ENCODE measurements around the gene VPS37C. TPM values are rescaled to one million over a fixed set of nuclear protein-coding genes. Genes with fewer than 3 reads are reported as not detected.

VPS37C gene
- total and polyA plus RNA-seq, 9 of the 15 experiments (the other 6 are each of a cell fraction or from before 2014, with no cell fraction given), result 0.62 to 29.8 (median 11.5) TPM

DNA sequence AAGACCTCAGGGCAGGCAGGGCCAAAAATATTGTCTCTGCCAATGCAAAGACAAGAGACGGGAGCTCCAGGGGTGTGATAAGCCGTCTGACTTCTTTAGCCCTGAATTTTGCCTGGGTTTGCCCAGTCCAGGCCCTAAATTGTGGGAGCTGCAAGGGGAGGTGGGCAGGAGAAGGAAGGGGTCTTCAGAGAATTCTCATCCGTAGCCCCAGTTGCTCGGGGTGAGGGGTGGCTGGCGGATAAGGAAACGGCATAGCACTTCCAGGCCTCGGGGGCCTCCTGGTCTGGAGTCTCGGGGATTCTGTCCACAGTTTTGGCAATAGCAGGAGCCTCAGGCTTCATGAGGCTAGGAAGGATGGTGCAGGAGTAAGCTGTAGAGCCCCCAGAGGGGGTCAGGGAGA lies 51.6 kb downstream of the VPS37C start:
- DNase-seq (ENCODE audit: extremely low read depth in 1 of 4, low spot score in 3 of 4) (no peak), ATAC-seq (no peak), FAIRE-seq (no peak)
- ChIA-PET CTCF (ENCODE audit: low intra/inter-chr PET ratio) (no interaction called here), POLR2A (interaction anchor here (1.0 kb wide), 1 partner anchor 30 kb away, joined by 3 read pairs; no protein-coding TSS in a partner anchor)
- Histone ChIP-seq H3K4me3 (no peak overlapping the region), H3K27ac (ENCODE audit: extremely low read depth, low read depth, low read length) (no peak overlapping the region), H3K36me3 (ENCODE audit: control insufficient read depth, insufficient read depth, low read length) (no peaks in the 10 kb centered on the region), H2AFZ (ENCODE audit: low read depth, low read length) (no peak overlapping the region), H3K9me1 (ENCODE audit: control insufficient read depth, insufficient read depth, low read length) (no peaks in the 10 kb centered on the region), H3K4me2 (ENCODE audit: insufficient read depth, low read length) (no peak overlapping the region), H3K9me3 (replicated peaks; ENCODE audit: control insufficient read depth, insufficient read depth, low read depth, low read length) (no peaks in the 10 kb centered on the region), H4K20me1 (replicated peaks; ENCODE audit: control insufficient read depth, insufficient read depth, low read length) (peaks cover 5% of the 10 kb centered on the region), H3K4me1 (replicated peaks in 1 of 2; ENCODE audit: control insufficient read depth in 2 of 2, insufficient read depth in 2 of 2, low read length in 2 of 2) (peaks cover 0 to 3% of the 10 kb centered on the region in 2 experiments; a peak in 1 of 5 replicates), H3K79me2 (ENCODE audit: control insufficient read depth, insufficient read depth, low read length) (no peaks in the 10 kb centered on the region), H3K9ac (ENCODE audit: insufficient read depth in 1 of 2, low read depth in 2 of 2, low read length in 2 of 2) (no peak overlapping the region), H3K27me3 (ENCODE audit: control insufficient read depth in 2 of 2, insufficient read depth in 2 of 2, low read length in 2 of 2) (peaks cover 49 to 85% of the 10 kb centered on the region in 2 experiments)
- TF ChIP-seq TCFL5 (CRISPR knock-in tag; conservative IDR thresholded peaks at IDR 0.05) (no peak), NFE2L1 (tag; IDR thresholded peaks at IDR 0.05; ENCODE audit: borderline replicate concordance, low read depth) (no peak), SMAD4 (CRISPR knock-in tag; conservative IDR thresholded peaks at IDR 0.05) (no peak), HMG20A (CRISPR knock-in tag; conservative IDR thresholded peaks at IDR 0.05) (no peak), SPI1 (IDR thresholded peaks at IDR 0.05; ENCODE audit: borderline replicate concordance, low read depth, low read length) (no peak), FOXJ3 (CRISPR knock-in tag; IDR thresholded peaks at IDR 0.05) (no peak), TRIM24 (IDR thresholded peaks at IDR 0.05) (no peak), MCM5 (IDR thresholded peaks at IDR 0.05; ENCODE audit: low read depth) (no peak), TAF15 (IDR thresholded peaks at IDR 0.05; ENCODE audit: low read depth, low read length) (no peak)
- TF ChIP-seq, protein P1, sequence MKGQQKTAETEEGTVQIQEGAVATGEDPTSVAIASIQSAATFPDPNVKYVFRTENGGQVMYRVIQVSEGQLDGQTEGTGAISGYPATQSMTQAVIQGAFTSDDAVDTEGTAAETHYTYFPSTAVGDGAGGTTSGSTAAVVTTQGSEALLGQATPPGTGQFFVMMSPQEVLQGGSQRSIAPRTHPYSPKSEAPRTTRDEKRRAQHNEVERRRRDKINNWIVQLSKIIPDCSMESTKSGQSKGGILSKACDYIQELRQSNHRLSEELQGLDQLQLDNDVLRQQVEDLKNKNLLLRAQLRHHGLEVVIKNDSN (CRISPR knock-in tag; IDR thresholded peaks at IDR 0.05), result no peak
- TF ChIP-seq, protein P2, sequence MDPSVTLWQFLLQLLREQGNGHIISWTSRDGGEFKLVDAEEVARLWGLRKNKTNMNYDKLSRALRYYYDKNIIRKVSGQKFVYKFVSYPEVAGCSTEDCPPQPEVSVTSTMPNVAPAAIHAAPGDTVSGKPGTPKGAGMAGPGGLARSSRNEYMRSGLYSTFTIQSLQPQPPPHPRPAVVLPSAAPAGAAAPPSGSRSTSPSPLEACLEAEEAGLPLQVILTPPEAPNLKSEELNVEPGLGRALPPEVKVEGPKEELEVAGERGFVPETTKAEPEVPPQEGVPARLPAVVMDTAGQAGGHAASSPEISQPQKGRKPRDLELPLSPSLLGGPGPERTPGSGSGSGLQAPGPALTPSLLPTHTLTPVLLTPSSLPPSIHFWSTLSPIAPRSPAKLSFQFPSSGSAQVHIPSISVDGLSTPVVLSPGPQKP (CRISPR knock-in tag; IDR thresholded peaks at IDR 0.05), result no peak
- no TSS peak for BruUV-seq (replicated peaks)
- in situ Hi-C loops (cut with MboI) (no loop called here), intact Hi-C loops (cut with micrococcal nuclease) (no loop called here)
- WGBS (ENCODE audit: insufficient coverage, low coverage, missing lambda C conversion rate), result 10% methylated on average over 5 of the region's 8 CpGs
